Right cardiac atrium (tissue), 5 donors: Measurements from ENCODE around the gene ZFAND3. TPM values are rescaled to one million over a fixed set of nuclear protein-coding genes. Genes with fewer than 3 reads are reported as not detected.

Experiments used
- ATAC-seq, 2 donors: fragments of 200-7000 bp; cut with Tn5 transposase; one replicate each; pipeline versions ENCODE4 v1.8.0 to v1.9.1; 2020; ENCODE audit warnings: moderate library complexity in 2 of 2, mild to moderate bottlenecking in 1 of 2
- DNase-seq, 3 donors: peaks; one replicate each; pipeline ENCODE4 v3.0.0-alpha.2; 2020
- H3K27ac ChIP-seq: one replicate; pipeline ENCODE4 v1.5.1; 2013; ENCODE audit warnings: mild to moderate bottlenecking, low read length, control low read depth, moderate library complexity
- H3K27me3 ChIP-seq: one replicate; pipeline ENCODE4 v1.6.1; 2013; ENCODE audit not compliant: control insufficient read depth, insufficient read depth
- H3K4me1 ChIP-seq: one replicate; pipeline ENCODE4 v1.6.1; 2013; ENCODE audit warnings: low read length; ENCODE audit not compliant: control insufficient read depth, insufficient read depth
- H3K4me3 ChIP-seq: one replicate; pipeline ENCODE4 v1.5.1; 2013; ENCODE audit warnings: low read length, control low read depth
- H3K9me3 ChIP-seq: one replicate; pipeline ENCODE4 v1.6.1; 2013; ENCODE audit warnings: low read length; ENCODE audit not compliant: control insufficient read depth
- WGBS: extraction: QIAGEN DNeasy Blood & Tissue Kit; methylation state at CpG from one replicate; pipeline ENCODE4 v1.1.7; 2013; 5-methylcytosine and 5-hydroxymethylcytosine counted together
- intact Hi-C, 4 donors: fragments of 100-400 bp; cut with DNase I; formaldehyde crosslinking; loops; one replicate each; pipeline versions ENCODE4 v1.11.0 to v1.14.0; 2022 to 2023
- polyA plus RNA-seq: library from polyadenylated mRNA; stranded (reverse); fragments of 200-250 nt; gene quantifications from one replicate; pipeline ENCODE4 v1.2.3, GENCODE V29; 2013
- total RNA-seq, 4 donors: library from RNA; stranded (reverse); fragmentation: NEBNext Ultra II Directional; extraction: Animal tissue kit (Norgen Biotek cat#: 25700); gene quantifications; one replicate each; pipeline ENCODE4 v1.2.1, GENCODE V29; 2021
- donor health status: healthy with polysubstance abuse.
- donor health status: DM: no; HTN: yes; CAD: no.
- donor health status: DM: no; HTN: no; CAD: no.
- donor health status: DM: no; HTN: yes; CAD: no; lungs with severe emphysema.
- donor health status: DM: yes; HTN: yes; CAD: no.

ZFAND3 gene
- total and polyA plus RNA-seq, 5 donors = 50.1 to 91.4 (median 79.1) TPM

- H3K4me3 ChIP-seq = no peak overlapping the region
- DNase-seq = no peak
- H3K27me3 ChIP-seq = no peaks in the 10 kb centered on the region
- H3K27ac ChIP-seq = no peak overlapping the region
- intact Hi-C loops = no loop called here
- no peak for ATAC-seq
- 80% methylated on average over 11 of the region's 11 CpGs for WGBS
- no peaks in the 10 kb centered on the region for H3K9me3 ChIP-seq
- no peaks in the 10 kb centered on the region for H3K4me1 ChIP-seq
Measured at GRCh38 chr6:38157905-38158304, 338.4 kb downstream of the ZFAND3 start.

- Histone ChIP-seq H3K4me3 (no peak overlapping the region), H3K4me1 (no peaks in the 10 kb centered on the region), H3K9me3 (no peaks in the 10 kb centered on the region), H3K27ac (no peak overlapping the region), H3K27me3 (no peaks in the 10 kb centered on the region)
- intact Hi-C loops = no loop called here
- ATAC-seq (no peak), DNase-seq (no peak)
- WGBS = 96% methylated on average over 14 of the region's 14 CpGs
Measured at GRCh38 chr6:38158762-38159350, 339.3 kb downstream of the ZFAND3 start.

GRCh38 chr6:38159596-38159995 lies 340.1 kb downstream of the ZFAND3 start:
- no peaks in the 10 kb centered on the region for H3K27me3 ChIP-seq
- ATAC-seq = no peak
- no peak overlapping the region for H3K27ac ChIP-seq
- no peak overlapping the region for H3K4me3 ChIP-seq
- WGBS = 87% methylated on average over 8 of the region's 8 CpGs
- intact Hi-C loops = no loop called here
- no peaks in the 10 kb centered on the region for H3K9me3 ChIP-seq
- no peak for DNase-seq
- no peaks in the 10 kb centered on the region for H3K4me1 ChIP-seq

- Histone ChIP-seq H3K27ac (no peak overlapping the region), H3K4me3 (no peak overlapping the region), H3K27me3 (no peaks in the 10 kb centered on the region), H3K9me3 (no peaks in the 10 kb centered on the region), H3K4me1 (no peaks in the 10 kb centered on the region)
- 97% methylated on average over 25 of the region's 25 CpGs for WGBS
- no peak for ATAC-seq
- no peak for DNase-seq
- intact Hi-C loops = no loop called here
Measured at GRCh38 chr6:38160831-38161230, 341.3 kb downstream of the ZFAND3 start.

GRCh38 chr6:38161331-38161730 lies 341.8 kb downstream of the ZFAND3 start:
- Histone ChIP-seq H3K9me3 (no peaks in the 10 kb centered on the region), H3K27ac (no peak overlapping the region), H3K4me3 (no peak overlapping the region), H3K27me3 (no peaks in the 10 kb centered on the region), H3K4me1 (no peaks in the 10 kb centered on the region)
- WGBS = 96% methylated on average over 15 of the region's 15 CpGs
- DNase-seq (no peak), ATAC-seq (no peak)
- intact Hi-C loops = no loop called here

GRCh38 chr6:38161754-38162492 lies 342.4 kb downstream of the ZFAND3 start:
- Histone ChIP-seq H3K4me1 (no peaks in the 10 kb centered on the region), H3K27ac (no peak overlapping the region), H3K27me3 (no peaks in the 10 kb centered on the region), H3K9me3 (no peaks in the 10 kb centered on the region), H3K4me3 (no peak overlapping the region)
- ATAC-seq = no peak
- DNase-seq = no peak
- 84% methylated on average over 15 of the region's 15 CpGs for WGBS
- intact Hi-C loops = no loop called here

- no peak for DNase-seq
- no peaks in the 10 kb centered on the region for H3K4me1 ChIP-seq
- no peak overlapping the region for H3K27ac ChIP-seq
- H3K27me3 ChIP-seq = no peaks in the 10 kb centered on the region
- 95% methylated on average over 17 of the region's 17 CpGs for WGBS
- intact Hi-C loops = no loop called here
- peak in 1 of 2 donors; percentile 3 for ATAC-seq
- H3K4me3 ChIP-seq = no peak overlapping the region
- H3K9me3 ChIP-seq = no peaks in the 10 kb centered on the region
Measured at GRCh38 chr6:38162493-38163185, 343.1 kb downstream of the ZFAND3 start.

- no peaks in the 10 kb centered on the region for H3K9me3 ChIP-seq
- H3K27ac ChIP-seq = no peak overlapping the region
- no peaks in the 10 kb centered on the region for H3K4me1 ChIP-seq
- WGBS = 81% methylated on average over 29 of the region's 29 CpGs
- ATAC-seq (peak in 1 of 2 donors; percentile 3), DNase-seq (no peak)
- H3K27me3 ChIP-seq = no peaks in the 10 kb centered on the region
- no peak overlapping the region for H3K4me3 ChIP-seq
- intact Hi-C loops = no loop called here
Measured at GRCh38 chr6:38163186-38164130, 343.9 kb downstream of the ZFAND3 start.

- DNase-seq = no peak
- Histone ChIP-seq H3K27me3 (no peaks in the 10 kb centered on the region), H3K4me3 (no peak overlapping the region), H3K27ac (no peak overlapping the region), H3K9me3 (no peaks in the 10 kb centered on the region), H3K4me1 (no peaks in the 10 kb centered on the region)
- WGBS = 84% methylated on average over 6 of the region's 6 CpGs
- no peak for ATAC-seq
- intact Hi-C loops = no loop called here
Measured at GRCh38 chr6:38164131-38164481, 344.6 kb downstream of the ZFAND3 start.

- ATAC-seq = no peak
- intact Hi-C loops = no loop called here
Measured at GRCh38 chr6:38164671-38165108, 345.2 kb downstream of the ZFAND3 start.

More at GRCh38 chr6:38164671-38165108, 345.2 kb downstream of the ZFAND3 start:
- Histone ChIP-seq H3K27me3 (no peaks in the 10 kb centered on the region), H3K27ac (no peak overlapping the region), H3K4me3 (no peak overlapping the region), H3K4me1 (no peaks in the 10 kb centered on the region), H3K9me3 (no peaks in the 10 kb centered on the region)
- no peak for DNase-seq
- WGBS = 91% methylated on average over 14 of the region's 14 CpGs
